H1 (cell line): ENCODE data around the gene ARHGEF7. TPM values are rescaled to one million over a fixed set of nuclear protein-coding genes. Genes with fewer than 3 reads are reported as not detected.

Experiments used
- CTCF ChIA-PET: fragments of 300-600 bp; sonication (Branson Sonifier 250); formaldehyde crosslinking; loops from one replicate; lab custom pipeline; 2021; ENCODE audit not compliant: partially characterized antibody; lab: Charles Lee
- POLR2A ChIA-PET: fragments of 300-600 bp; sonication (Branson Sonifier 250); formaldehyde crosslinking; loops from one replicate; lab custom pipeline; 2021; ENCODE audit warnings: inconsistent platforms; ENCODE audit not compliant: partially characterized antibody; lab: Charles Lee
- DNase-seq, 2 experiments: peaks; one replicate each; pipeline versions ENCODE4 v3.0.0 to v3.0.0-alpha.2; 2010 to 2022; ENCODE audit warnings: low spot score in 2 of 2, low read depth in 1 of 2, mixed read lengths in 1 of 2
- FAIRE-seq: peaks from 2 replicates; lab custom pipeline; 2011; peaks lifted over from hg19 to GRCh38; lab: Jason Lieb, UNC
- H2AFZ ChIP-seq: 2 replicates; pipeline ENCODE4 v1.8.1; 2012; ENCODE audit warnings: low read length, inconsistent platforms
- H2AK5ac ChIP-seq: 2 replicates; pipeline ENCODE4 v1.6.1; 2013; ENCODE audit warnings: low read depth, low read length
- H2BK120ac ChIP-seq: replicated peaks from 2 replicates; pipeline ENCODE3; 2013; ENCODE audit warnings: low read depth, low read length, inconsistent platforms
- H2BK12ac ChIP-seq: 2 replicates; pipeline ENCODE4 v1.6.1; 2013; ENCODE audit warnings: low read depth, low read length
- H2BK15ac ChIP-seq: 2 replicates; pipeline ENCODE4 v1.6.1; 2013; ENCODE audit warnings: low read length
- H2BK20ac ChIP-seq: 2 replicates; pipeline ENCODE4 v1.6.1; 2013; ENCODE audit warnings: low read length
- H2BK5ac ChIP-seq: 2 replicates; pipeline ENCODE4 v1.6.1; 2013; ENCODE audit warnings: low read depth, low read length
- H3K14ac ChIP-seq: 2 replicates; pipeline ENCODE4 v1.6.1; 2013; ENCODE audit warnings: inconsistent platforms; ENCODE audit not compliant: insufficient read length
- H3K18ac ChIP-seq: 2 replicates; pipeline ENCODE4 v1.6.1; 2013; ENCODE audit warnings: low read length; ENCODE audit errors: extremely low read depth
- H3K23ac ChIP-seq: 2 replicates; pipeline ENCODE4 v1.6.1; 2013; ENCODE audit warnings: inconsistent platforms; ENCODE audit not compliant: insufficient read length
- H3K23me2 ChIP-seq: 2 replicates; pipeline ENCODE4 v1.6.1; 2013; ENCODE audit warnings: low read depth, low read length
- H3K27ac ChIP-seq: 2 replicates; pipeline ENCODE4 v1.6.1; 2011; ENCODE audit warnings: low read depth, low read length, inconsistent platforms
- H3K27me3 ChIP-seq, 4 experiments: replicated peaks in 1 of 4; 1 replicate in 1 of 4; 2 replicates in 3 of 4; pipeline versions ENCODE4 v1.6.1 to v1.8.1; 2011 to 2013; ENCODE audit warnings: low read length in 3 of 4, mild to moderate bottlenecking in 3 of 4, inconsistent platforms in 2 of 4, mixed read lengths in 2 of 4, moderate library complexity in 1 of 4; ENCODE audit not compliant: control insufficient read depth in 3 of 4, insufficient read depth in 3 of 4; ENCODE audit errors: extremely low read depth in 1 of 4
- H3K36me3 ChIP-seq, 4 experiments: 2 replicates each; pipeline versions ENCODE4 v1.6.1 to v1.8.1; 2011 to 2013; ENCODE audit warnings: mild to moderate bottlenecking in 4 of 4, low read length in 3 of 4, moderate library complexity in 2 of 4, control low read depth in 1 of 4, inconsistent platforms in 1 of 4; ENCODE audit not compliant: insufficient read depth in 4 of 4, control insufficient read depth in 2 of 4
- H3K4ac ChIP-seq: replicated peaks from 2 replicates; pipeline ENCODE3; 2013; ENCODE audit warnings: low read length, low read depth, mixed read lengths, inconsistent platforms; ENCODE audit not compliant: insufficient read length
- H3K4me1 ChIP-seq, 4 experiments: replicated peaks in 1 of 4; 1 replicate in 1 of 4; 2 replicates in 3 of 4; pipeline versions ENCODE4 v1.6.1 to v1.8.1; 2011 to 2013; ENCODE audit warnings: low read length in 3 of 4, inconsistent platforms in 2 of 4, mixed read lengths in 1 of 4; ENCODE audit not compliant: insufficient read depth in 4 of 4, control insufficient read depth in 3 of 4
- H3K4me2 ChIP-seq, 2 experiments: 2 replicates each; pipeline versions ENCODE4 v1.6.1 to v1.8.1; 2011 to 2013; ENCODE audit warnings: low read depth in 2 of 2, low read length in 2 of 2, control low read depth in 1 of 2, inconsistent platforms in 1 of 2, mild to moderate bottlenecking in 1 of 2; ENCODE audit not compliant: insufficient read depth in 1 of 2
- H3K4me3 ChIP-seq, 4 experiments: fragments of 200-600, 300-600 bp in 1 of 4; sonication (generic), shearing (Covaris generic), sonication (Bioruptor Twin) in 1 of 4; 2 replicates each; pipeline versions ENCODE4 v1.5.1 to v1.8.1; 2011 to 2016; ENCODE audit warnings: low read length in 4 of 4, low read depth in 3 of 4, control low read depth in 2 of 4, inconsistent platforms in 2 of 4, mild to moderate bottlenecking in 2 of 4, mixed read lengths in 1 of 4, moderate library complexity in 1 of 4; ENCODE audit not compliant: insufficient read depth in 2 of 4; ENCODE audit errors: extremely low read depth in 1 of 4
- H3K56ac ChIP-seq: replicated peaks from 2 replicates; pipeline ENCODE3; 2013; ENCODE audit warnings: low read depth, mild to moderate bottlenecking, mixed read lengths, low read length, inconsistent platforms; ENCODE audit not compliant: insufficient read length
- H3K79me1 ChIP-seq: 2 replicates; pipeline ENCODE4 v1.6.1; 2013; ENCODE audit warnings: low read depth, low read length, control low read depth
- H3K79me2 ChIP-seq, 2 experiments: 2 replicates each; pipeline versions ENCODE4 v1.6.1 to v1.8.1; 2012 to 2013; ENCODE audit warnings: low read length in 2 of 2, mild to moderate bottlenecking in 2 of 2, inconsistent platforms in 1 of 2; ENCODE audit not compliant: insufficient read depth in 2 of 2, control insufficient read depth in 1 of 2
- H3K9ac ChIP-seq, 4 experiments: replicated peaks in 1 of 4; 1 replicate in 1 of 4; 2 replicates in 3 of 4; pipeline versions ENCODE4 v1.6.1 to v1.8.1; 2011 to 2013; ENCODE audit warnings: low read depth in 3 of 4, low read length in 3 of 4, control low read depth in 2 of 4, mild to moderate bottlenecking in 2 of 4, moderate library complexity in 2 of 4, inconsistent platforms in 1 of 4; ENCODE audit errors: extremely low read depth in 1 of 4
- H3K9me3 ChIP-seq, 2 experiments: 2 replicates each; pipeline versions ENCODE4 v1.6.1 to v1.8.1; 2012 to 2013; ENCODE audit warnings: mild to moderate bottlenecking in 2 of 2, moderate library complexity in 2 of 2, control low read depth in 1 of 2, inconsistent platforms in 1 of 2, low read depth in 1 of 2, low read length in 1 of 2, mixed read lengths in 1 of 2; ENCODE audit not compliant: insufficient read depth in 2 of 2
- H4K20me1 ChIP-seq, 2 experiments: replicated peaks in 1 of 2; 2 replicates each; pipeline versions ENCODE3 to v1.8.1; 2011 to 2013; ENCODE audit warnings: inconsistent platforms in 2 of 2, low read length in 2 of 2, mild to moderate bottlenecking in 1 of 2; ENCODE audit not compliant: insufficient read depth in 2 of 2, control insufficient read depth in 1 of 2
- H4K5ac ChIP-seq: 2 replicates; pipeline ENCODE4 v1.6.1; 2013; ENCODE audit warnings: low read length, low read depth, mixed read lengths, inconsistent platforms; ENCODE audit not compliant: insufficient read length
- H4K8ac ChIP-seq: 2 replicates; pipeline ENCODE4 v1.8.0; 2013; ENCODE audit warnings: mild to moderate bottlenecking, moderate library complexity, low read length, inconsistent platforms; ENCODE audit not compliant: insufficient read depth; ENCODE audit errors: extremely low read depth
- H4K91ac ChIP-seq: replicated peaks from 2 replicates; pipeline ENCODE3; 2013; ENCODE audit warnings: low read length, mixed read lengths, inconsistent platforms; ENCODE audit not compliant: insufficient read length
- HDAC6 ChIP-seq: IDR thresholded peaks from one replicate; pipeline ENCODE4 v1.7.1; 2012; ENCODE audit warnings: low read depth, mild to moderate bottlenecking, inconsistent platforms, low read length, moderate library complexity
- WGBS, 2 experiments: shearing (Covaris generic) in 1 of 2; methylation state at CpG; one replicate each; pipeline versions ENCODE4 v1.1.6 to v1.1.7; 2013 to 2015; ENCODE audit warnings: low lambda C conversion rate in 2 of 2, mixed read lengths in 2 of 2, inconsistent platforms in 1 of 2, low coverage in 1 of 2, missing lambda C conversion rate in 1 of 2; ENCODE audit not compliant: insufficient replicate concordance in 2 of 2, insufficient coverage in 1 of 2, insufficient read length in 1 of 2; ENCODE audit errors: extremely low coverage in 1 of 2, missing lambda C conversion rate in 1 of 2; 5-methylcytosine and 5-hydroxymethylcytosine counted together
- polyA plus RNA-seq, 7 experiments: library from polyadenylated mRNA; depleted of rRNA in 3 of 7; stranded (reverse) in 5 of 7; unstranded in 2 of 7; fragments of >200 nt in 5 of 7; fragments of 200-250 nt in 2 of 7; gene quantifications; 1 replicate in 5 of 7; 2 replicates in 1 of 7; 4 replicates in 1 of 7; pipeline versions ENCODE4 v1.2.1 to v1.2.3, GENCODE V29; 2011 to 2013; ENCODE audit warnings: missing spikeins in 2 of 7, mixed read lengths in 2 of 7
- total RNA-seq: library from RNA; stranded (reverse); fragmentation: NEBNext Ultra II Directional; extraction: Animal tissue kit (Norgen Biotek cat#: 25700); gene quantifications from 2 replicates; pipeline ENCODE4 v1.2.1, GENCODE V29; 2021

The ARHGEF7 gene
- total and polyA plus RNA-seq, 2 of the 8 experiments (the other 6 are each of a cell fraction or from before 2014, with no cell fraction given): 26.2 to 56.5 TPM

- no peak overlapping the region for H3K4me3 ChIP-seq
- CTCF ChIA-PET: interaction anchor here (1.0 to 2.1 kb wide), 4 partner anchors 12 to 35 kb away, joined by 3 to 7 read pairs (median 4); no protein-coding TSS in a partner anchor
- H4K20me1 ChIP-seq: peaks cover 2 to 3% of the 10 kb centered on the region in 2 experiments
These were observed 171.6 kb downstream of the ARHGEF7 start for GRCh38 chr13:111286749-111287148.

More at GRCh38 chr13:111286749-111287148, 171.6 kb downstream of the ARHGEF7 start:
- no peak overlapping the region for H2BK5ac ChIP-seq
- no peak for TF ChIP-seq HDAC6
- no peaks in the 10 kb centered on the region for H3K79me2 ChIP-seq
- no peak overlapping the region for H2AFZ ChIP-seq
- no peak overlapping the region for H3K4me2 ChIP-seq
- H3K79me1 ChIP-seq: 0 out of 2 replicates have a peak, but pooled peaks cover 3% of the 10 kb centered on the region
- no peak overlapping the region for H2BK20ac ChIP-seq
- H2BK120ac ChIP-seq: no peak overlapping the region
- peaks cover 18 to 50% (median 39%) of the 10 kb centered on the region in 4 experiments for H3K36me3 ChIP-seq
- H2BK12ac ChIP-seq: no peak overlapping the region
- H3K9ac ChIP-seq: no peak overlapping the region
- no peak overlapping the region for H3K18ac ChIP-seq
- H3K4ac ChIP-seq: no peak overlapping the region
- H3K23me2 ChIP-seq: 0 out of 2 replicates have a peak, but pooled peaks cover 1% of the 10 kb centered on the region
- no peak overlapping the region for H3K14ac ChIP-seq
- H4K91ac ChIP-seq: no peak overlapping the region
- H3K4me1 ChIP-seq: no peaks in the 10 kb centered on the region
- no peak overlapping the region for H4K5ac ChIP-seq
- H3K27me3 ChIP-seq: no peaks in the 10 kb centered on the region
- H3K23ac ChIP-seq: no peak overlapping the region
- H2BK15ac ChIP-seq: no peak overlapping the region
- POLR2A ChIA-PET: interaction anchor here (1.1 kb wide), 1 partner anchor 31 kb away, joined by 3 read pairs; no protein-coding TSS in a partner anchor
- no peak overlapping the region for H3K56ac ChIP-seq
- no peak overlapping the region for H3K27ac ChIP-seq
- no peak overlapping the region for H2AK5ac ChIP-seq
- no peak overlapping the region for H4K8ac ChIP-seq
- no peaks in the 10 kb centered on the region for H3K9me3 ChIP-seq
- FAIRE-seq (no peak), DNase-seq (no peak)
- 90% methylated on average over 7 of the region's 7 CpGs; no CpG with 5 or more reads in 1 of the 2 experiments for whole genome bisulfite sequencing, 2 experiments
